Colonic mucosa (tissue), 4 donors: ENCODE measurements around the gene ADCY2. TPM values are rescaled to one million over a fixed set of nuclear protein-coding genes. Genes with fewer than 3 reads are reported as not detected.

ENCODE experiments used
- DNase-seq: peaks from one replicate; pipeline ENCODE4 v3.0.0-alpha.2; 2020
- H3K27ac ChIP-seq: fragments of 200-600 bp; one replicate; pipeline ENCODE4 v1.8.0; 2021
- H3K27me3 ChIP-seq: fragments of 200-600 bp; one replicate; pipeline ENCODE4 v1.8.0; 2021
- H3K36me3 ChIP-seq: fragments of 200-600 bp; one replicate; pipeline ENCODE4 v1.8.0; 2021
- H3K4me1 ChIP-seq: fragments of 200-600 bp; one replicate; pipeline ENCODE4 v1.8.0; 2021; ENCODE audit warnings: mild to moderate bottlenecking
- H3K4me3 ChIP-seq: fragments of 200-600 bp; one replicate; pipeline ENCODE4 v1.8.0; 2021
- H3K9ac ChIP-seq, 2 donors: one replicate each; pipeline ENCODE4 v1.7.0; 2013; ENCODE audit warnings: control low read depth in 2 of 2, low read depth in 2 of 2, low read length in 2 of 2
- H3K9me3 ChIP-seq: fragments of 200-600 bp; one replicate; pipeline ENCODE4 v1.8.0; 2021
- intact Hi-C: fragments of 100-400 bp; cut with DNase I; formaldehyde crosslinking; loops from one replicate; pipeline ENCODE4 v1.14.1; 2022
- total RNA-seq, 2 donors: library from RNA; stranded (reverse); fragmentation: NEBNext Ultra II Directional in 1 of 2; extraction: Animal tissue kit (Norgen Biotek cat#: 25700) in 1 of 2; gene quantifications; one replicate each; pipeline ENCODE4 v1.2.1, GENCODE V29; 2021
- TF ChIP-seq, protein P1 (sequence below): fragments of 200-600 bp; IDR thresholded peaks from one replicate; pipeline ENCODE4 v1.8.0; 2022; ENCODE audit warnings: antibody characterized with exemption, mild to moderate bottlenecking
- donor health status: healthy.
- donor health status: DM: no; HTN: no; CAD: no.
- donor health status: DM: no; HTN: no; CAD: no.

Gene ADCY2
- 1 to 10 TPM in 1 of 2 donors, under 1 TPM in 1; 0.67 to 1.9 TPM for total RNA-seq

DNA sequence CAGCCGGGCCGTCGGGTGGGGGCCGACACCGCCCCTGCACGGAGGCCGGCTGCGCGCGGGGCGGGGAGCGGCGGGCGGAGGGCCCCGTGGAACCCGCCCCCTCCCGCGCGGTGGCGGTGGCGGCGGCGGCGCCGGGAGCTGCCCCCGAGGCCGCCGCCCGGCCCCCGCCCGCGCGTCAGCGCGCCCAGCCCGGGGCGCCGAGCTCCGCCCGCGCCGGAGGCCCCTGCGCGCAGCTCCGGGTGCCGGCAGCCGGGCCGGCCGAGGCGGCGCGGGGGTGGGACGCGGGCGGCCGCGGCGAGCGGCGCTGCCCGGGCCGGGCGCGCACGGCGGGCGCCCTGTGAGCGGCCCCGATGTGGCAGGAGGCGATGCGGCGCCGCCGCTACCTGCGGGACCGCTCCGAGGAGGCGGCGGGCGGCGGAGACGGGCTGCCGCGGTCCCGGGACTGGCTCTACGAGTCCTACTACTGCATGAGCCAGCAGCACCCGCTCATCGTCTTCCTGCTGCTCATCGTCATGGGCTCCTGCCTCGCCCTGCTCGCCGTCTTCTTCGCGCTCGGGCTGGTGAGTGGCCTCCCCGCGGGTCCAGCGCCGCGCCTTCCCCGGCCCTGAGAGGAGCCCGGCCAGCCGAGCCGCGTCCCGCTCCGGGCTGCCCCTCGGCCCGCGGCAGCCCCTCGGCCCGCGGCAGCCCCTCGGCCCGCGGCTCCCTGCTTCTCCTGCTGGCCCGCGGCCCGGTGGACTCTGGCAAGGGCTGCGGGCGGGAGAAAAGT, at the start of gene ADCY2:
ADCY2 (plus strand) TSS at position 192 of the 766 bp plus-strand sequence; CDS start at position 351, 159 bp downstream.
- H3K9ac ChIP-seq = peak within 1 kb of the TSS in 1 of 2 donors; percentile 6
- peak within 1 kb of the TSS; percentile 33 for H3K4me3 ChIP-seq
- peaks cover 3% of the 10 kb centered on the region for H3K4me1 ChIP-seq
- no peak within 1 kb of the TSS for H3K27ac ChIP-seq
- H3K27me3 ChIP-seq = peaks cover 23% of the 10 kb centered on the region
- H3K36me3 ChIP-seq = no peaks in the 10 kb centered on the region
- DNase-seq = no peak
- intact Hi-C loops = loop anchor here (10.0 kb wide), 3 partner anchors 141 to 359 kb away; no protein-coding TSS in a partner anchor
- no peaks in the 10 kb centered on the region for H3K9me3 ChIP-seq
- TF ChIP-seq, protein P1, sequence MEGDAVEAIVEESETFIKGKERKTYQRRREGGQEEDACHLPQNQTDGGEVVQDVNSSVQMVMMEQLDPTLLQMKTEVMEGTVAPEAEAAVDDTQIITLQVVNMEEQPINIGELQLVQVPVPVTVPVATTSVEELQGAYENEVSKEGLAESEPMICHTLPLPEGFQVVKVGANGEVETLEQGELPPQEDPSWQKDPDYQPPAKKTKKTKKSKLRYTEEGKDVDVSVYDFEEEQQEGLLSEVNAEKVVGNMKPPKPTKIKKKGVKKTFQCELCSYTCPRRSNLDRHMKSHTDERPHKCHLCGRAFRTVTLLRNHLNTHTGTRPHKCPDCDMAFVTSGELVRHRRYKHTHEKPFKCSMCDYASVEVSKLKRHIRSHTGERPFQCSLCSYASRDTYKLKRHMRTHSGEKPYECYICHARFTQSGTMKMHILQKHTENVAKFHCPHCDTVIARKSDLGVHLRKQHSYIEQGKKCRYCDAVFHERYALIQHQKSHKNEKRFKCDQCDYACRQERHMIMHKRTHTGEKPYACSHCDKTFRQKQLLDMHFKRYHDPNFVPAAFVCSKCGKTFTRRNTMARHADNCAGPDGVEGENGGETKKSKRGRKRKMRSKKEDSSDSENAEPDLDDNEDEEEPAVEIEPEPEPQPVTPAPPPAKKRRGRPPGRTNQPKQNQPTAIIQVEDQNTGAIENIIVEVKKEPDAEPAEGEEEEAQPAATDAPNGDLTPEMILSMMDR = no peak

DNA sequence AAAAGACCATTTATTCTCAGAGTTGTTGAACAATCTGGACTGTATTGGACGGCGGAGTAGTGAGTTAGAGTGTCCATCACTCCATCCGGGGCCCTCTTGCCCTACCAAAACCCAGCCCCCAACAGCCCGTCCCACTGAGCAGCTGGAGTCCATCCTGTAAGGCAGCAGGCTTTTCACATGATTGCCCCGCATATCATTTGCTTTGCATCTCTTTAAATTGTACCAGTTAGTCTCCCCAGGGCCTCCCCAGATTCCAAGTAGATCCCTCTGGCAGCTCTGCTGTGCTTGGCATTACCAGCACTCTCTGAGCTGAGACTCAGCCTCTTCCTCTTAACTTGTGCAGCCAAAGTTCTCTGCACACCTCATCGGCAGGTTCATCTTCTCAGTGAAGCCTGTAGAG, 48.6 kb upstream of the ADCY2 start:
- no peaks in the 10 kb centered on the region for H3K9me3 ChIP-seq
- H3K27me3 ChIP-seq = no peaks in the 10 kb centered on the region
- no peak for DNase-seq
- H3K9ac ChIP-seq = no peak overlapping the region
- H3K36me3 ChIP-seq = no peaks in the 10 kb centered on the region
- H3K4me3 ChIP-seq = no peak overlapping the region
- intact Hi-C loops = no loop called here
- TF ChIP-seq, protein P1 = no peak
- H3K4me1 ChIP-seq = no peaks in the 10 kb centered on the region
- H3K27ac ChIP-seq = no peak overlapping the region

DNA sequence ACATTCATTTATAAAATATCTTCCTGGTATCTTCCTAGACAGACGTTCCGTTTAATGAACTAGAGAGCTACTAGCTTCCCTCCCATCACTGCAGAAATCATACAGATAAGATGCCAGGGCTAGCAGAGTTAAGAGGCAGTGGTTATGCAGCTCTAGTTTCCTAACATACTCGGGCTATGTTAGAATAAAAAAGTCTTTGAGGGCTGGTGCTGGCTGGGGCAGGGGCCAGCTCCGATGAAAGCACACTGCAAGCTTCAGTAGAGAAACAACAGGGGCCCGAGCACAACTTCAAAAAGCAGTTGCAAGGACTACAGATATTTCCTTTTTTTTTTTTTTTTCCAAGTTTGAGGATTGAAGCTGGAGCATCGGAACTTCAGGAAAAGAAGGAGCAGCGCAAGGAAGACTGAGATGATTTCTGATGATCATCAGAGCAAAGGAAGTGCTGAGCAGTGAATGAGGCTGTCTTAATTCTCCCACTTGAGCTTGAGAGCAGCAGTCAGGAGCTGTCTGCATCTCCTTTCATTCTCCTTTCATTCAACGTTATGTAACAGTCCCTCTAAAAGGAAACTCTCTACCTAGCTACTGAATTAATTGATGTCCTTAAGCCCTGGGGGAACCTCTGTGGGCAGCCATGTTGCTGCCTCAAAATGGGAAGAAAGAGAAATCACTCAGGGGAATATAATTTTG, 47.6 kb upstream of the ADCY2 start:
- intact Hi-C loops = no loop called here
- TF ChIP-seq, protein P1 = no peak
- DNase-seq = no peak
- H3K27ac ChIP-seq = no peak overlapping the region
- H3K27me3 ChIP-seq = no peaks in the 10 kb centered on the region
- no peaks in the 10 kb centered on the region for H3K9me3 ChIP-seq
- H3K4me1 ChIP-seq = no peaks in the 10 kb centered on the region
- no peak overlapping the region for H3K4me3 ChIP-seq
- no peak overlapping the region for H3K9ac ChIP-seq
- H3K36me3 ChIP-seq = no peaks in the 10 kb centered on the region

DNA sequence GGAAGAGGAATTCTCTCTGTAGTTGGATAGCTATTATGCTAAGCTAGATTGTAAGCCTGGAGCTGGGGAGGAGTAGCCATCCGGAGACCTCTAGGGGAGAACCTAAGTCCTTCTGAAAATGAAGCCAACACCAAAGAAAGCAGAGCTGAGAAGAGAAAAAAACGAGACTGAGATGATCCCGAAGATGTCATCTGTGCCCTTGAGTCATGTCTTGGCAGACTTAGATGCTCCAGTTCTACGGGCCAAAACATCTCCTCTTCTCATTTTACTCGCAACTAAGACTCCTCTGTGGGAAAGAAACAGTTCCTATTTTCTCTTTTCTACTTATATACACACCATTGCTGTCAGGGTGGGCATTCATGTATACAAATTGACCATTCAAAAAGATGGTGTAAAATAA, 34.3 kb upstream of the ADCY2 start:
- Histone ChIP-seq H3K9ac (no peak overlapping the region), H3K9me3 (no peaks in the 10 kb centered on the region), H3K27ac (no peak overlapping the region), H3K4me3 (no peak overlapping the region), H3K36me3 (no peaks in the 10 kb centered on the region), H3K4me1 (no peaks in the 10 kb centered on the region), H3K27me3 (no peaks in the 10 kb centered on the region)
- TF ChIP-seq, protein P1 = no peak
- no peak for DNase-seq
- intact Hi-C loops = no loop called here

DNA sequence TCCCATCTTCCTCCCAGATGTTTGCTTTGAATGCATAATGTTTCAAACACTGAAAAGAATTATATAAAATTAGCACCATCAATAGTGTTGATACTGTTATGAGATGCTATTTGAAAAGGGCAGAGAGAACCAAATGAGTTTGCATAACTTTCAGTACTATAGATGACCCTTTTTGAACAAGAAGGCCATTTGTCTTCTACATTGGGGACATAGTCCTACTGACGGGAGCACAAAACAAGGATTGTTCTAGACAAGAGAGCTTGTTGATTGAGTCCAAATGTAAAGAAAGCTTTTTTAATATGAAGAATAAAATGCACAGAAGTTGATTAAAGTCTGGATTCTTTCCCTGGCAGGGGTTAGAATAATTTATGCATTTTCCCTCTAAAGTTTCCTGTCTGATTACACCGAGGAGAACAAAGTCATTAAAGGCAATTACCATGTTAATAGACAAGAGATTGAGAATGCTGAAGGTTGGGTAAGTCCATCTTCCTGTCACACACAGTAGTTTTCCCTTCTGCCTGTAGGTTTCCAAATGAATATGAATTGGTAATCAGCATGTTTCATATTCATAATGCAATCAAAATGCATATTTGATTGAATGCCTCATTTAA, 32.8 kb upstream of the ADCY2 start:
- Histone ChIP-seq H3K36me3 (no peaks in the 10 kb centered on the region), H3K9ac (no peak overlapping the region), H3K27me3 (no peaks in the 10 kb centered on the region), H3K4me3 (no peak overlapping the region), H3K9me3 (no peaks in the 10 kb centered on the region), H3K4me1 (no peaks in the 10 kb centered on the region), H3K27ac (no peak overlapping the region)
- intact Hi-C loops = no loop called here
- TF ChIP-seq, protein P1 = no peak
- DNase-seq = no peak
